ENCODE data around the gene SAMD13.

Gene SAMD13

GRCh38 chr1:84374991-84375696 is 73.6 kb downstream of the SAMD13 start:
- DNase-seq = no peak

- DNase-seq = no peak
Measured at GRCh38 chr1:84376000-84376910, 74.7 kb downstream of the SAMD13 start.

GRCh38 chr1:84377480-84378095 is 76.1 kb downstream of the SAMD13 start:
- no peak for DNase-seq

GRCh38 chr1:84379138-84379916 is 77.8 kb downstream of the SAMD13 start:
- DNase-seq = no peak

- DNase-seq = no peak
Measured at GRCh38 chr1:84379917-84380180, 78.3 kb downstream of the SAMD13 start.

GRCh38 chr1:84382127-84382526 is 80.6 kb downstream of the SAMD13 start:
- no peak for DNase-seq

- no peak for DNase-seq
Measured at GRCh38 chr1:84385347-84385746, 83.8 kb downstream of the SAMD13 start.

- DNase-seq = no peak
Measured at GRCh38 chr1:84386716-84387479, 85.4 kb downstream of the SAMD13 start.

GRCh38 chr1:84387480-84388163 is 86.1 kb downstream of the SAMD13 start:
- no peak for DNase-seq

- no peak for DNase-seq
Measured at GRCh38 chr1:84390226-84390625, 88.7 kb downstream of the SAMD13 start.

- no peak for DNase-seq
Measured at GRCh38 chr1:84398175-84399155, 97.0 kb downstream of the SAMD13 start, which contains the start of gene DNASE2B. DNASE2B (plus strand) TSS chr1:84398484; CDS start chr1:84398565, 81 bp downstream.
